H1 (cell line): ENCODE measurements around the gene DNAAF6. TPM values are rescaled to one million over a fixed set of nuclear protein-coding genes. Genes with fewer than 3 reads are reported as not detected.

Source experiments
- CTCF ChIA-PET: fragments of 300-600 bp; sonication (Branson Sonifier 250); formaldehyde crosslinking; loops from one replicate; lab custom pipeline; 2021; ENCODE audit not compliant: partially characterized antibody; lab: Charles Lee
- POLR2A ChIA-PET: fragments of 300-600 bp; sonication (Branson Sonifier 250); formaldehyde crosslinking; loops from one replicate; lab custom pipeline; 2021; ENCODE audit warnings: inconsistent platforms; ENCODE audit not compliant: partially characterized antibody; lab: Charles Lee
- DNase-seq, 2 experiments: peaks; one replicate each; pipeline versions ENCODE4 v3.0.0 to v3.0.0-alpha.2; 2010 to 2022; ENCODE audit warnings: low spot score in 2 of 2, low read depth in 1 of 2, mixed read lengths in 1 of 2
- FAIRE-seq: peaks from 2 replicates; lab custom pipeline; 2011; peaks lifted over from hg19 to GRCh38; lab: Jason Lieb, UNC
- H2AFZ ChIP-seq: 2 replicates; pipeline ENCODE4 v1.8.1; 2012; ENCODE audit warnings: low read length, inconsistent platforms
- H2AK5ac ChIP-seq: 2 replicates; pipeline ENCODE4 v1.6.1; 2013; ENCODE audit warnings: low read depth, low read length
- H2BK120ac ChIP-seq: replicated peaks from 2 replicates; pipeline ENCODE3; 2013; ENCODE audit warnings: low read depth, low read length, inconsistent platforms
- H2BK12ac ChIP-seq: 2 replicates; pipeline ENCODE4 v1.6.1; 2013; ENCODE audit warnings: low read depth, low read length
- H2BK15ac ChIP-seq: 2 replicates; pipeline ENCODE4 v1.6.1; 2013; ENCODE audit warnings: low read length
- H2BK20ac ChIP-seq: 2 replicates; pipeline ENCODE4 v1.6.1; 2013; ENCODE audit warnings: low read length
- H2BK5ac ChIP-seq: 2 replicates; pipeline ENCODE4 v1.6.1; 2013; ENCODE audit warnings: low read depth, low read length
- H3K14ac ChIP-seq: 2 replicates; pipeline ENCODE4 v1.6.1; 2013; ENCODE audit warnings: inconsistent platforms; ENCODE audit not compliant: insufficient read length
- H3K18ac ChIP-seq: 2 replicates; pipeline ENCODE4 v1.6.1; 2013; ENCODE audit warnings: low read length; ENCODE audit errors: extremely low read depth
- H3K23ac ChIP-seq: 2 replicates; pipeline ENCODE4 v1.6.1; 2013; ENCODE audit warnings: inconsistent platforms; ENCODE audit not compliant: insufficient read length
- H3K23me2 ChIP-seq: 2 replicates; pipeline ENCODE4 v1.6.1; 2013; ENCODE audit warnings: low read depth, low read length
- H3K27ac ChIP-seq: 2 replicates; pipeline ENCODE4 v1.6.1; 2011; ENCODE audit warnings: low read depth, low read length, inconsistent platforms
- H3K27me3 ChIP-seq, 4 experiments: replicated peaks in 1 of 4; 1 replicate in 1 of 4; 2 replicates in 3 of 4; pipeline versions ENCODE4 v1.6.1 to v1.8.1; 2011 to 2013; ENCODE audit warnings: low read length in 3 of 4, mild to moderate bottlenecking in 3 of 4, inconsistent platforms in 2 of 4, mixed read lengths in 2 of 4, moderate library complexity in 1 of 4; ENCODE audit not compliant: control insufficient read depth in 3 of 4, insufficient read depth in 3 of 4; ENCODE audit errors: extremely low read depth in 1 of 4
- H3K36me3 ChIP-seq, 4 experiments: 2 replicates each; pipeline versions ENCODE4 v1.6.1 to v1.8.1; 2011 to 2013; ENCODE audit warnings: mild to moderate bottlenecking in 4 of 4, low read length in 3 of 4, moderate library complexity in 2 of 4, control low read depth in 1 of 4, inconsistent platforms in 1 of 4; ENCODE audit not compliant: insufficient read depth in 4 of 4, control insufficient read depth in 2 of 4
- H3K4ac ChIP-seq: replicated peaks from 2 replicates; pipeline ENCODE3; 2013; ENCODE audit warnings: low read length, low read depth, mixed read lengths, inconsistent platforms; ENCODE audit not compliant: insufficient read length
- H3K4me1 ChIP-seq, 4 experiments: replicated peaks in 1 of 4; 1 replicate in 1 of 4; 2 replicates in 3 of 4; pipeline versions ENCODE4 v1.6.1 to v1.8.1; 2011 to 2013; ENCODE audit warnings: low read length in 3 of 4, inconsistent platforms in 2 of 4, mixed read lengths in 1 of 4; ENCODE audit not compliant: insufficient read depth in 4 of 4, control insufficient read depth in 3 of 4
- H3K4me2 ChIP-seq, 2 experiments: 2 replicates each; pipeline versions ENCODE4 v1.6.1 to v1.8.1; 2011 to 2013; ENCODE audit warnings: low read depth in 2 of 2, low read length in 2 of 2, control low read depth in 1 of 2, inconsistent platforms in 1 of 2, mild to moderate bottlenecking in 1 of 2; ENCODE audit not compliant: insufficient read depth in 1 of 2
- H3K4me3 ChIP-seq, 4 experiments: fragments of 200-600, 300-600 bp in 1 of 4; sonication (generic), shearing (Covaris generic), sonication (Bioruptor Twin) in 1 of 4; 2 replicates each; pipeline versions ENCODE4 v1.5.1 to v1.8.1; 2011 to 2016; ENCODE audit warnings: low read length in 4 of 4, low read depth in 3 of 4, control low read depth in 2 of 4, inconsistent platforms in 2 of 4, mild to moderate bottlenecking in 2 of 4, mixed read lengths in 1 of 4, moderate library complexity in 1 of 4; ENCODE audit not compliant: insufficient read depth in 2 of 4; ENCODE audit errors: extremely low read depth in 1 of 4
- H3K56ac ChIP-seq: replicated peaks from 2 replicates; pipeline ENCODE3; 2013; ENCODE audit warnings: low read depth, mild to moderate bottlenecking, mixed read lengths, low read length, inconsistent platforms; ENCODE audit not compliant: insufficient read length
- H3K79me1 ChIP-seq: 2 replicates; pipeline ENCODE4 v1.6.1; 2013; ENCODE audit warnings: low read depth, low read length, control low read depth
- H3K79me2 ChIP-seq, 2 experiments: 2 replicates each; pipeline versions ENCODE4 v1.6.1 to v1.8.1; 2012 to 2013; ENCODE audit warnings: low read length in 2 of 2, mild to moderate bottlenecking in 2 of 2, inconsistent platforms in 1 of 2; ENCODE audit not compliant: insufficient read depth in 2 of 2, control insufficient read depth in 1 of 2
- H3K9ac ChIP-seq, 4 experiments: replicated peaks in 1 of 4; 1 replicate in 1 of 4; 2 replicates in 3 of 4; pipeline versions ENCODE4 v1.6.1 to v1.8.1; 2011 to 2013; ENCODE audit warnings: low read depth in 3 of 4, low read length in 3 of 4, control low read depth in 2 of 4, mild to moderate bottlenecking in 2 of 4, moderate library complexity in 2 of 4, inconsistent platforms in 1 of 4; ENCODE audit errors: extremely low read depth in 1 of 4
- H3K9me3 ChIP-seq, 2 experiments: 2 replicates each; pipeline versions ENCODE4 v1.6.1 to v1.8.1; 2012 to 2013; ENCODE audit warnings: mild to moderate bottlenecking in 2 of 2, moderate library complexity in 2 of 2, control low read depth in 1 of 2, inconsistent platforms in 1 of 2, low read depth in 1 of 2, low read length in 1 of 2, mixed read lengths in 1 of 2; ENCODE audit not compliant: insufficient read depth in 2 of 2
- H4K20me1 ChIP-seq, 2 experiments: replicated peaks in 1 of 2; 2 replicates each; pipeline versions ENCODE3 to v1.8.1; 2011 to 2013; ENCODE audit warnings: inconsistent platforms in 2 of 2, low read length in 2 of 2, mild to moderate bottlenecking in 1 of 2; ENCODE audit not compliant: insufficient read depth in 2 of 2, control insufficient read depth in 1 of 2
- H4K5ac ChIP-seq: 2 replicates; pipeline ENCODE4 v1.6.1; 2013; ENCODE audit warnings: low read length, low read depth, mixed read lengths, inconsistent platforms; ENCODE audit not compliant: insufficient read length
- H4K8ac ChIP-seq: 2 replicates; pipeline ENCODE4 v1.8.0; 2013; ENCODE audit warnings: mild to moderate bottlenecking, moderate library complexity, low read length, inconsistent platforms; ENCODE audit not compliant: insufficient read depth; ENCODE audit errors: extremely low read depth
- H4K91ac ChIP-seq: replicated peaks from 2 replicates; pipeline ENCODE3; 2013; ENCODE audit warnings: low read length, mixed read lengths, inconsistent platforms; ENCODE audit not compliant: insufficient read length
- KDM1A ChIP-seq: fragments of 200-600, 300-600 bp; sonication (generic); IDR thresholded peaks from 2 replicates; pipeline ENCODE4 v1.7.1; 2016; ENCODE audit warnings: mild to moderate bottlenecking, low read length, borderline replicate concordance
- MAFK ChIP-seq: IDR thresholded peaks from 2 replicates; pipeline ENCODE4 v1.6.1; 2012; ENCODE audit warnings: low read depth, mild to moderate bottlenecking, improper control_type of control experiment, low read length
- WGBS, 2 experiments: shearing (Covaris generic) in 1 of 2; methylation state at CpG; one replicate each; pipeline versions ENCODE4 v1.1.6 to v1.1.7; 2013 to 2015; ENCODE audit warnings: low lambda C conversion rate in 2 of 2, mixed read lengths in 2 of 2, inconsistent platforms in 1 of 2, low coverage in 1 of 2, missing lambda C conversion rate in 1 of 2; ENCODE audit not compliant: insufficient replicate concordance in 2 of 2, insufficient coverage in 1 of 2, insufficient read length in 1 of 2; ENCODE audit errors: extremely low coverage in 1 of 2, missing lambda C conversion rate in 1 of 2; 5-methylcytosine and 5-hydroxymethylcytosine counted together
- polyA plus RNA-seq, 7 experiments: library from polyadenylated mRNA; depleted of rRNA in 3 of 7; stranded (reverse) in 5 of 7; unstranded in 2 of 7; fragments of >200 nt in 5 of 7; fragments of 200-250 nt in 2 of 7; gene quantifications; 1 replicate in 5 of 7; 2 replicates in 1 of 7; 4 replicates in 1 of 7; pipeline versions ENCODE4 v1.2.1 to v1.2.3, GENCODE V29; 2011 to 2013; ENCODE audit warnings: missing spikeins in 2 of 7, mixed read lengths in 2 of 7
- total RNA-seq: library from RNA; stranded (reverse); fragmentation: NEBNext Ultra II Directional; extraction: Animal tissue kit (Norgen Biotek cat#: 25700); gene quantifications from 2 replicates; pipeline ENCODE4 v1.2.1, GENCODE V29; 2021

Gene DNAAF6
- total and polyA plus RNA-seq, 2 of the 8 experiments (the other 6 are each of a cell fraction or from before 2014, with no cell fraction given), result not detected

- FAIRE-seq, result no peak
- TF ChIP-seq KDM1A, result no peak
- TF ChIP-seq MAFK, result peak; percentile 52; the same call in 1 of the 2 replicates
Measured at GRCh38 chrX:107207943-107208342, 1.5 kb downstream of the DNAAF6 start.

More at GRCh38 chrX:107207943-107208342, 1.5 kb downstream of the DNAAF6 start:
- Histone ChIP-seq H3K18ac (no peak overlapping the region), H4K5ac (no peak overlapping the region), H3K14ac (no peak overlapping the region), H2BK12ac (no peak overlapping the region), H3K9me3 (no peaks in the 10 kb centered on the region), H3K4me1 (peaks cover 0 to 3% (median under 1%) of the 10 kb centered on the region in 4 experiments; a peak in 3 of 7 replicates), H3K27ac (no peak overlapping the region), H2BK5ac (no peak overlapping the region), H3K4me3 (no peak overlapping the region), H2AK5ac (no peak overlapping the region), H3K36me3 (no peaks in the 10 kb centered on the region), H3K56ac (no peak overlapping the region), H3K4ac (no peak overlapping the region), H4K91ac (no peak overlapping the region), H4K20me1 (no peaks in the 10 kb centered on the region), H2AFZ (no peak overlapping the region), H2BK20ac (no peak overlapping the region), H3K79me1 (no peaks in the 10 kb centered on the region), H3K23ac (no peak overlapping the region), H3K9ac (no peak overlapping the region), H3K27me3 (no peaks in the 10 kb centered on the region), H3K23me2 (peaks cover 4% of the 10 kb centered on the region; the same call in 1 of the 2 replicates), H3K79me2 (no peaks in the 10 kb centered on the region), H2BK15ac (no peak overlapping the region), H4K8ac (no peak overlapping the region), H3K4me2 (no peak overlapping the region), H2BK120ac (no peak overlapping the region)
- CTCF ChIA-PET, result no interaction called here
- 96% methylated on average over 9 of the region's 9 CpGs; no CpG with 5 or more reads in 1 of the 2 experiments for WGBS, 2 experiments
- no peak for DNase-seq
- POLR2A ChIA-PET, result no interaction called here
